ENCODE measurements around the gene FOXE3. TPM values are rescaled to one million over a fixed set of nuclear protein-coding genes. Genes with fewer than 3 reads are reported as not detected.

Gene FOXE3
- total and polyA plus RNA-seq, 9 of the 15 experiments (the other 6 are each of a cell fraction or from before 2014, with no cell fraction given) = not detected

- H3K9me3 ChIP-seq (replicated peaks; ENCODE audit: control insufficient read depth, insufficient read depth, low read depth, low read length) = no peaks in the 10 kb centered on the region
- H2AFZ ChIP-seq (ENCODE audit: low read depth, low read length) = peak overlapping the region; percentile 98
- peak overlapping the region; percentile 72 to 99 for H3K9ac ChIP-seq (ENCODE audit: insufficient read depth in 1 of 2, low read depth in 2 of 2, low read length in 2 of 2)
- H3K36me3 ChIP-seq (ENCODE audit: control insufficient read depth, insufficient read depth, low read length) = peaks cover 4% of the 10 kb centered on the region; the same call in 2 of the 3 replicates
- H3K27ac ChIP-seq (ENCODE audit: extremely low read depth, low read depth, low read length) = peak overlapping the region; percentile 90; the same call in 2 of the 3 replicates
- intact Hi-C loops (cut with micrococcal nuclease) = loop anchor here (2.0 to 10.0 kb wide), 6 partner anchors 48 to 291 kb away; partner anchors contain the start of gene CMPK1
- H3K4me3 ChIP-seq = peak overlapping the region; percentile 70
- WGBS (ENCODE audit: insufficient coverage, low coverage, missing lambda C conversion rate) = 5% methylated on average over 23 of the region's 23 CpGs
- peak overlapping the region; percentile 91 for H3K4me2 ChIP-seq (ENCODE audit: insufficient read depth, low read length)
- DNase-seq (ENCODE audit: extremely low read depth in 1 of 4, low spot score in 3 of 4) = peak; percentile 78 to 92 (median 86)
- H4K20me1 ChIP-seq (replicated peaks; ENCODE audit: control insufficient read depth, insufficient read depth, low read length) = peaks cover 20% of the 10 kb centered on the region
- in situ Hi-C loops (cut with MboI) = no loop called here
- no TSS peak for BruUV-seq (replicated peaks)
- peaks cover 14 to 58% of the 10 kb centered on the region in 2 experiments for H3K4me1 ChIP-seq (replicated peaks in 1 of 2; ENCODE audit: control insufficient read depth in 2 of 2, insufficient read depth in 2 of 2, low read length in 2 of 2)
- 0 out of 3 replicates have a peak, but pooled peaks cover 7% of the 10 kb centered on the region for H3K79me2 ChIP-seq (ENCODE audit: control insufficient read depth, insufficient read depth, low read length)
- ATAC-seq = peak; percentile 74
- H3K27me3 ChIP-seq (ENCODE audit: control insufficient read depth in 2 of 2, insufficient read depth in 2 of 2, low read length in 2 of 2) = peaks cover 10 to 13% of the 10 kb centered on the region in 2 experiments; a peak in 4 of 5 replicates
- ChIA-PET CTCF (ENCODE audit: low intra/inter-chr PET ratio) (interaction anchor here (0.6 to 2.7 kb wide), 5 partner anchors 26 to 290 kb away, joined by 3 to 15 read pairs (median 5); no protein-coding TSS in a partner anchor), POLR2A (interaction anchor here (0.6 to 1.4 kb wide), 14 partner anchors 9 to 257 kb away, joined by 3 to 9 read pairs (median 4); no protein-coding TSS in a partner anchor)
- peak; percentile 86 for FAIRE-seq
- no peaks in the 10 kb centered on the region for H3K9me1 ChIP-seq (ENCODE audit: control insufficient read depth, insufficient read depth, low read length)
- TF ChIP-seq RNF2 (IDR thresholded peaks at IDR 0.05) (0 out of 2 replicates have a peak, but pooled peaks have one; percentile 11), MYNN (IDR thresholded peaks at IDR 0.05) (0 out of 2 replicates have a peak, but pooled peaks have one; percentile 48), MYNN (CRISPR knock-in tag; IDR thresholded peaks at IDR 0.05) (no peak), PRMT5 (CRISPR knock-in tag; IDR thresholded peaks at IDR 0.05) (no peak), CBX3 (IDR thresholded peaks at IDR 0.05; ENCODE audit: borderline replicate concordance in 1 of 2, low read length in 2 of 2) (0 out of 3 replicates have a peak, but pooled peaks of 1 of the 2 experiments have one; percentile 41), TEAD4 (IDR thresholded peaks at IDR 0.05; ENCODE audit: low read length) (peak; percentile 38; the same call in 1 of the 2 replicates), TEAD4 (CRISPR knock-in tag; IDR thresholded peaks at IDR 0.05; ENCODE audit: borderline replicate concordance) (no peak), HDAC2 (IDR thresholded peaks at IDR 0.05) (peak; percentile 42; the same call in 1 of the 2 replicates), SMARCA5 (IDR thresholded peaks at IDR 0.05) (0 out of 2 replicates have a peak, but pooled peaks have one; percentile 78), TARDBP (IDR thresholded peaks at IDR 0.05) (no peak), ZMIZ1 (IDR thresholded peaks at IDR 0.05; ENCODE audit: low read depth in 2 of 2, low read length in 2 of 2) (peak in 1 of 2 experiments; percentile 6; a peak in 1 of 4 replicates), NRF1 (conservative IDR thresholded peaks at IDR 0.05 in 1 of 2, IDR thresholded peaks at IDR 0.05 in 1 of 2) (peak; percentile 11 to 40; a peak in 1 of 4 replicates), ZNF384 (IDR thresholded peaks at IDR 0.05; ENCODE audit: low read depth, low read length) (no peak; the same call in 1 of the 2 replicates)
- TF ChIP-seq, protein P1, sequence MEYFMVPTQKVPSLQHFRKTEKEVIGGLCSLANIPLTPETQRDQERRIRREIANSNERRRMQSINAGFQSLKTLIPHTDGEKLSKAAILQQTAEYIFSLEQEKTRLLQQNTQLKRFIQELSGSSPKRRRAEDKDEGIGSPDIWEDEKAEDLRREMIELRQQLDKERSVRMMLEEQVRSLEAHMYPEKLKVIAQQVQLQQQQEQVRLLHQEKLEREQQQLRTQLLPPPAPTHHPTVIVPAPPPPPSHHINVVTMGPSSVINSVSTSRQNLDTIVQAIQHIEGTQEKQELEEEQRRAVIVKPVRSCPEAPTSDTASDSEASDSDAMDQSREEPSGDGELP (CRISPR knock-in tag; IDR thresholded peaks at IDR 0.05; ENCODE audit: borderline replicate concordance) = peak; percentile 81
These were observed 20.4 kb downstream of the FOXE3 start for GRCh38 chr1:47436304-47436978.

Measured in K562 (cell line).